ENCODE results near the gene TMEM163. TPM values are rescaled to one million over a fixed set of nuclear protein-coding genes. Genes with fewer than 3 reads are reported as not detected.

The TMEM163 gene
- total and polyA plus RNA-seq, 3 donors from 2014 or later: 24.0 to 44.3 (median 37.3) TPM

DNA sequence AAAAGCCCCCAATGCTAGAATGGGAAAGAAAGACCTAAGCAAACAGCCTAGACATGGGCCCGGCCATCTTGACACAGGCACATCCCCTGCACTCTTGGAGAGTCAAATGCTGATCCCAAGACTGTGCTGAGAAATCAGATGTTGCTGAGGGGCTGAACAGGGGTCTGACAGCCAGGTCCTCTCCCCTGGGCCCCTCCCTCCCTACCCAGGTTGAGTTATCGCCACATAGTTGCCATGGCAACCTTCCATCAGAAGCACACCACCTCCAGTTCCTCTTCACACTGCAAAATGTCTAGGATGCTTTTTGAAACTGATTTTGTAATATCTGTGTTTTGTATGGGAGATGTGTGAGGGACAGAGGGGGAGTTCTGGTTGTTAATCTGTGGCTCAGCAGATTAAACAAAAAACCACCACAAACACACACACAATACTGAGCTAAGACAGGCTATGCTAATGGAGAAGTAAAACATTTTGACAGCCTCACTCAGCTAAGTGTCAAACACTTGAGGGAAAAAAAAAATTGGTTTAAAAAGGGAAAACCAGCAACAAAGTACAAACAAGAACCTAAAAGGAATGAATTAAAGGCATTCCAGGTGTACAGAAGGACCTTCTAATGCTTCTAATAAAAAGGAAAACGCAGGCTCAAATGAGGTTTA is 88.2 kb downstream of the TMEM163 start:
- Histone ChIP-seq H3K4me1 (no peaks in the 10 kb centered on the region), H3K4me3 (no peak overlapping the region), H3K9me3 (no peaks in the 10 kb centered on the region), H3K36me3 (ENCODE audit: low read depth, missing control alignments) (no peaks in the 10 kb centered on the region), H3K27ac (no peak overlapping the region), H3K27me3 (no peaks in the 10 kb centered on the region)
- WGBS, 2 donors: 91 to 96% methylated on average over 3 of the region's 3 CpGs
- intact Hi-C loops (cut with DNase I; ENCODE audit: low total_unique reads): no loop called here
- no peak for DNase-seq
- TF ChIP-seq CTCF (IDR thresholded peaks at IDR 0.05): no peak
- no peak for TF ChIP-seq POLR2A (IDR thresholded peaks at IDR 0.05)

GRCh38 chr2:134628453-134628852 is 90.3 kb downstream of the TMEM163 start:
- WGBS, 2 donors: 92 to 93% methylated on average over 3 of the region's 3 CpGs
- DNase-seq: no peak
- intact Hi-C loops (cut with DNase I; ENCODE audit: low total_unique reads): no loop called here
- no peaks in the 10 kb centered on the region for H3K36me3 ChIP-seq (ENCODE audit: low read depth, missing control alignments)
- no peaks in the 10 kb centered on the region for H3K9me3 ChIP-seq
- H3K4me3 ChIP-seq: no peak overlapping the region
- H3K4me1 ChIP-seq: no peaks in the 10 kb centered on the region
- no peak for TF ChIP-seq POLR2A (IDR thresholded peaks at IDR 0.05)
- no peak for TF ChIP-seq CTCF (IDR thresholded peaks at IDR 0.05)
- no peaks in the 10 kb centered on the region for H3K27me3 ChIP-seq
- H3K27ac ChIP-seq: no peak overlapping the region

GRCh38 chr2:134626781-134627180 is 92.0 kb downstream of the TMEM163 start:
- Histone ChIP-seq H3K9me3 (no peaks in the 10 kb centered on the region), H3K4me1 (no peaks in the 10 kb centered on the region), H3K4me3 (no peak overlapping the region), H3K36me3 (ENCODE audit: low read depth, missing control alignments) (no peaks in the 10 kb centered on the region), H3K27me3 (no peaks in the 10 kb centered on the region), H3K27ac (no peak overlapping the region)
- TF ChIP-seq POLR2A (IDR thresholded peaks at IDR 0.05): no peak
- no peak for TF ChIP-seq CTCF (IDR thresholded peaks at IDR 0.05)
- WGBS, 2 donors: 90 to 91% methylated on average over 4 of the region's 4 CpGs
- intact Hi-C loops (cut with DNase I; ENCODE audit: low total_unique reads): no loop called here
- DNase-seq: no peak

- intact Hi-C loops (cut with DNase I; ENCODE audit: low total_unique reads): no loop called here
- Histone ChIP-seq H3K36me3 (ENCODE audit: low read depth, missing control alignments) (no peaks in the 10 kb centered on the region), H3K27ac (no peak overlapping the region), H3K9me3 (no peaks in the 10 kb centered on the region), H3K27me3 (no peaks in the 10 kb centered on the region), H3K4me1 (no peaks in the 10 kb centered on the region), H3K4me3 (no peak overlapping the region)
- TF ChIP-seq CTCF (IDR thresholded peaks at IDR 0.05): no peak
- TF ChIP-seq POLR2A (IDR thresholded peaks at IDR 0.05): no peak
- 79 to 89% methylated on average over 4 of the region's 4 CpGs for WGBS, 2 donors
- no peak for DNase-seq
Observed at GRCh38 chr2:134625311-134625710, 93.5 kb downstream of the TMEM163 start.

DNA sequence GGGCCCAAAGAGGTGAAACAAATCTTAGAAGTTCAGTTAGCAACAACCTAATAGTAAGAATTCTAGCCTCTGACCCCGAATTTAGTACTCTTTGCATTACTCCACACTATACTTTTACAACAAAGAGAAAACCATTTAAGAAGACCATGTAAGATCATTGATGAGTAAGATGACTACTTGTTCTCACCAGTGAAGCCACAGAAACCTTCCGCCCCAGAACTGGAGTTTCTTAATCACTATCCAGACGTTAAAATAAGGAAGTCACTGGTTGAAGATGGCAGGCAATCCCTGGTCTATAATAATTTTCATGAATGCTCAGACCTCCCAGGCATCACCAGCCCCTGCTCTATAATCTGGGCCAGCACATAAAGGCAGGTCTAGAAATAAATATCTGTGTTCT is 95.0 kb downstream of the TMEM163 start:
- no peaks in the 10 kb centered on the region for H3K36me3 ChIP-seq (ENCODE audit: low read depth, missing control alignments)
- intact Hi-C loops (cut with DNase I; ENCODE audit: low total_unique reads): no loop called here
- WGBS, 2 donors: 84 to 90% methylated on average over 3 of the region's 3 CpGs
- no peak overlapping the region for H3K27ac ChIP-seq
- TF ChIP-seq POLR2A (IDR thresholded peaks at IDR 0.05): no peak
- no peak for TF ChIP-seq CTCF (IDR thresholded peaks at IDR 0.05)
- no peak for DNase-seq
- H3K27me3 ChIP-seq: no peaks in the 10 kb centered on the region
- H3K9me3 ChIP-seq: no peaks in the 10 kb centered on the region
- no peak overlapping the region for H3K4me3 ChIP-seq
- no peaks in the 10 kb centered on the region for H3K4me1 ChIP-seq
